Measurements from ENCODE around the gene TIMP3. TPM values are rescaled to one million over a fixed set of nuclear protein-coding genes. Genes with fewer than 3 reads are reported as not detected.

Gene TIMP3
- total and polyA plus RNA-seq, 2 of the 4 experiments (the other 2 are of a cell fraction) = 98.8 to 179 TPM

GRCh38 chr22:32823024-32823730, 21.7 kb downstream of the TIMP3 start:
- H2AK5ac ChIP-seq (ENCODE audit: low read depth, low read length) = no peak overlapping the region
- H3K9me1 ChIP-seq (ENCODE audit: insufficient read depth, low read length) = peaks cover 38% of the 10 kb centered on the region
- no peak overlapping the region for H3K9ac ChIP-seq (ENCODE audit: low read depth, low read length)
- BruUV-seq (replicated peaks) = no TSS peak
- H3K79me1 ChIP-seq (ENCODE audit: low read depth in 1 of 2, low read length in 2 of 2) = peaks cover 27 to 81% of the 10 kb centered on the region in 2 experiments
- H3K36me3 ChIP-seq (ENCODE audit: control insufficient read depth, insufficient read depth, low read length) = peaks cover 54% of the 10 kb centered on the region
- H3K18ac ChIP-seq (ENCODE audit: low read depth, low read length) = no peak overlapping the region
- DNase-seq = peak; percentile 44
- H4K8ac ChIP-seq (ENCODE audit: low read depth in 2 of 2, low read length in 2 of 2) = no peak overlapping the region
- in situ Hi-C loops (cut with MboI; ENCODE audit: low sequenced_read_pairs) (loop anchor here (10.0 to 25.0 kb wide), 2 partner anchors 428 to 861 kb away; no protein-coding TSS in a partner anchor), intact Hi-C loops (cut with micrococcal nuclease) (loop anchor here (10.0 kb wide), 1 partner anchor 62 kb away; no protein-coding TSS in a partner anchor), dilution Hi-C loops (cut with HindIII; ENCODE audit: low sequenced_read_pairs, unreplicated experiment) (no loop called here)
- no peak overlapping the region for H3K56ac ChIP-seq (ENCODE audit: extremely low read depth, insufficient read depth, low read length)
- no peak overlapping the region for H2BK120ac ChIP-seq (ENCODE audit: low read depth, low read length)
- H4K91ac ChIP-seq (ENCODE audit: insufficient read depth, low read depth, low read length) = no peak overlapping the region
- no peaks in the 10 kb centered on the region for H3K9me3 ChIP-seq (ENCODE audit: control insufficient read depth, insufficient read depth, low read length)
- H3K27ac ChIP-seq (ENCODE audit: insufficient read depth, low read length) = no peak overlapping the region
- no peak overlapping the region for H3K4ac ChIP-seq (ENCODE audit: low read depth, low read length)
- H4K5ac ChIP-seq (ENCODE audit: low read depth, low read length) = no peak overlapping the region
- CTCF ChIA-PET = interaction anchor here (1.2 to 1.3 kb wide), 2 partner anchors 13 to 26 kb away, joined by 3 to 5 read pairs; no protein-coding TSS in a partner anchor
- H2AK9ac ChIP-seq (replicated peaks; ENCODE audit: low read depth, low read length, poor library complexity) = peak overlapping the region; percentile 15
- peak; percentile 12; the same call in 1 of the 2 replicates for ATAC-seq (ENCODE audit: low read depth)
- H2AFZ ChIP-seq (replicated peaks; ENCODE audit: low read length, poor library complexity) = no peak overlapping the region
- POLR2A ChIA-PET (ENCODE audit: unreplicated experiment) = no interaction called here
- H3K4me2 ChIP-seq (ENCODE audit: low read depth, low read length) = no peak overlapping the region
- H3K27me3 ChIP-seq (ENCODE audit: control insufficient read depth, insufficient read depth, low read length) = no peaks in the 10 kb centered on the region
- no peak overlapping the region for H3K14ac ChIP-seq (replicated peaks; ENCODE audit: low read depth, low read length)
- H2BK20ac ChIP-seq (ENCODE audit: low read depth, low read length) = no peak overlapping the region
- WGBS, 2 experiments (ENCODE audit: extremely low coverage in 2 of 2, insufficient read length in 1 of 2) = 80% methylated on average over 1 of the region's 10 CpGs; no CpG with 5 or more reads in 1 of the 2 experiments
- H2BK5ac ChIP-seq (ENCODE audit: low read depth, low read length, poor library complexity, severe bottlenecking) = no peak overlapping the region
- H3K4me1 ChIP-seq (ENCODE audit: control insufficient read depth, insufficient read depth, low read length) = no peaks in the 10 kb centered on the region; the same call in 1 of the 2 replicates
- no peak overlapping the region for H3K4me3 ChIP-seq (ENCODE audit: insufficient read depth, low read depth, low read length)
- H4K20me1 ChIP-seq (ENCODE audit: insufficient read depth, low read length) = peaks cover 94% of the 10 kb centered on the region
- H3K23ac ChIP-seq (ENCODE audit: low read depth, low read length) = no peak overlapping the region
- no peak overlapping the region for H2BK15ac ChIP-seq (ENCODE audit: low read depth, low read length)
- TF ChIP-seq SMC3 (IDR thresholded peaks at IDR 0.05; ENCODE audit: low read depth, low read length) = peak; percentile 55
- TF ChIP-seq POLR2A (IDR thresholded peaks at IDR 0.05; ENCODE audit: low read depth, low read length) = no peak
- no peak for TF ChIP-seq MXI1 (IDR thresholded peaks at IDR 0.05; ENCODE audit: borderline replicate concordance, low read depth, low read length)
- peak; percentile 38 for TF ChIP-seq CTCF (conservative IDR thresholded peaks at IDR 0.05; ENCODE audit: low read depth, low read length)
- TF ChIP-seq, protein P1, sequence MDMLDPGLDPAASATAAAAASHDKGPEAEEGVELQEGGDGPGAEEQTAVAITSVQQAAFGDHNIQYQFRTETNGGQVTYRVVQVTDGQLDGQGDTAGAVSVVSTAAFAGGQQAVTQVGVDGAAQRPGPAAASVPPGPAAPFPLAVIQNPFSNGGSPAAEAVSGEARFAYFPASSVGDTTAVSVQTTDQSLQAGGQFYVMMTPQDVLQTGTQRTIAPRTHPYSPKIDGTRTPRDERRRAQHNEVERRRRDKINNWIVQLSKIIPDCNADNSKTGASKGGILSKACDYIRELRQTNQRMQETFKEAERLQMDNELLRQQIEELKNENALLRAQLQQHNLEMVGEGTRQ (IDR thresholded peaks at IDR 0.05; ENCODE audit: low read depth, low read length) = peak; percentile 53; the same call in 1 of the 2 replicates
- no peak for TF ChIP-seq MAFK (IDR thresholded peaks at IDR 0.05; ENCODE audit: low read depth, low read length)
- no peak for TF ChIP-seq RFX5 (IDR thresholded peaks at IDR 0.05; ENCODE audit: low read depth, low read length)
- TF ChIP-seq RAD21 (IDR thresholded peaks at IDR 0.05; ENCODE audit: low read length) = peak; percentile 51
- no peak for TF ChIP-seq CHD1 (IDR thresholded peaks at IDR 0.05; ENCODE audit: low read depth, low read length)

All from IMR-90 (cell line).